T-helper 1 cell treated with Interleukin-12 subunit alpha and Interleukin-12 subunit beta and Interleukin-4 antibody, amounts not matched to agents 30 μg/mL and 1 μg/mL, for 36 hours (primary cell): ENCODE data around the gene RETREG3.
"Not testable (repeated sequence)": the region's sequence is repeated elsewhere in the genome, so short reads cannot be mapped to it uniquely, and the experiment has no call there.

ENCODE experiments used
- H3K27ac Mint-ChIP-seq: one replicate; pipeline ENCODE4 v1.8.0; 2021; ENCODE audit warnings: mild to moderate bottlenecking, mixed read lengths
- H3K27me3 Mint-ChIP-seq: one replicate; pipeline ENCODE4 v1.8.0; 2021; ENCODE audit warnings: low read depth, mixed read lengths
- H3K36me3 Mint-ChIP-seq: one replicate; pipeline ENCODE4 v1.8.0; 2021; ENCODE audit warnings: low read depth, mixed read lengths
- H3K4me1 Mint-ChIP-seq: one replicate; pipeline ENCODE4 v1.8.0; 2021; ENCODE audit warnings: low read depth, mixed read lengths
- H3K4me3 Mint-ChIP-seq: one replicate; pipeline ENCODE4 v1.8.0; 2021; ENCODE audit warnings: mild to moderate bottlenecking, moderate library complexity, mixed read lengths
- H3K9me3 Mint-ChIP-seq: one replicate; pipeline ENCODE4 v1.8.0; 2021; ENCODE audit warnings: mixed read lengths

Gene RETREG3, protein sequence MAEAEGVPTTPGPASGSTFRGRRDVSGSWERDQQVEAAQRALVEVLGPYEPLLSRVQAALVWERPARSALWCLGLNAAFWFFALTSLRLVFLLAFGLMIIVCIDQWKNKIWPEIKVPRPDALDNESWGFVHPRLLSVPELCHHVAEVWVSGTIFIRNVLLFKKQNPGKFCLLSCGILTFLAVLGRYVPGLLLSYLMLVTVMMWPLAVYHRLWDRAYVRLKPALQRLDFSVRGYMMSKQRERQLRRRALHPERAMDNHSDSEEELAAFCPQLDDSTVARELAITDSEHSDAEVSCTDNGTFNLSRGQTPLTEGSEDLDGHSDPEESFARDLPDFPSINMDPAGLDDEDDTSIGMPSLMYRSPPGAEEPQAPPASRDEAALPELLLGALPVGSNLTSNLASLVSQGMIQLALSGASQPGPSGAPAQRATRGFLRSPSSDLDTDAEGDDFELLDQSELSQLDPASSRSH

DNA sequence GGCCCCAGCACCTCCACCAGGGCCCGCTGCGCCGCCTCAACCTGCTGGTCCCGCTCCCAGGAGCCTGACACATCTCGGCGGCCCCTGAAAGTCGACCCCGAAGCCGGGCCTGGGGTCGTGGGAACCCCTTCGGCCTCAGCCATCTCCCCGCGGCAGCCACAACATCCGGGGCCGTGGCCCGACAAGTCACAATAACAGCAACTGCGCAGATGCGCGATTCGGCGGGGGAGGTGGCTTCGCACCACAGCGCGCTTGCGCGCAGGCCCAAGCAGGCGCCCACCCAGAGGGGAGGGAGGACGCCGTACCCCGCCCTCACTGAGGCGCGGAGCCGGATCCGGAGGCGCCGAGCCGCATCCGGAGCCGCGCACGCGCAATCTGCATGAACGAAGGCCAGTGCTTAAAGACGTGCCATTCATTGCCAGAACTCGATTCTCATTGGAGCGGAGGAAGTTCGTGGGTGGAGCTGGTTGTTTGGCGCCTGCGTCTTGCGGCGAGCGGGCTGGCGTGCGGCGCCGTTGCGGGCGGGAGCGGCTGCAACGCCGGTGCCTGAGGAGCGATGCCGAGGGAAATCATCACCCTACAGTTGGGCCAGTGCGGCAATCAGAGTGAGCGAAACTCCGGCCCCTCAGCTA lies at the start of gene RETREG3, which contains the start of gene TUBG1:
RETREG3 (minus strand) TSS at position 193 of the 632 bp plus-strand sequence; CDS start at position 143, 50 bp downstream.
TUBG1 (plus strand) TSS at position 502 of the 632 bp plus-strand sequence; CDS start at position 557, 55 bp downstream.
- Mint-ChIP-seq H3K27ac (peak within 1 kb of the TSS; percentile 95), H3K9me3 (no peaks in the 10 kb centered on the region), H3K27me3 (no peaks in the 10 kb centered on the region), H3K4me3 (peak within 1 kb of the TSS; percentile 99), H3K36me3 (peaks cover 25% of the 10 kb centered on the region), H3K4me1 (peaks cover 31% of the 10 kb centered on the region)

DNA sequence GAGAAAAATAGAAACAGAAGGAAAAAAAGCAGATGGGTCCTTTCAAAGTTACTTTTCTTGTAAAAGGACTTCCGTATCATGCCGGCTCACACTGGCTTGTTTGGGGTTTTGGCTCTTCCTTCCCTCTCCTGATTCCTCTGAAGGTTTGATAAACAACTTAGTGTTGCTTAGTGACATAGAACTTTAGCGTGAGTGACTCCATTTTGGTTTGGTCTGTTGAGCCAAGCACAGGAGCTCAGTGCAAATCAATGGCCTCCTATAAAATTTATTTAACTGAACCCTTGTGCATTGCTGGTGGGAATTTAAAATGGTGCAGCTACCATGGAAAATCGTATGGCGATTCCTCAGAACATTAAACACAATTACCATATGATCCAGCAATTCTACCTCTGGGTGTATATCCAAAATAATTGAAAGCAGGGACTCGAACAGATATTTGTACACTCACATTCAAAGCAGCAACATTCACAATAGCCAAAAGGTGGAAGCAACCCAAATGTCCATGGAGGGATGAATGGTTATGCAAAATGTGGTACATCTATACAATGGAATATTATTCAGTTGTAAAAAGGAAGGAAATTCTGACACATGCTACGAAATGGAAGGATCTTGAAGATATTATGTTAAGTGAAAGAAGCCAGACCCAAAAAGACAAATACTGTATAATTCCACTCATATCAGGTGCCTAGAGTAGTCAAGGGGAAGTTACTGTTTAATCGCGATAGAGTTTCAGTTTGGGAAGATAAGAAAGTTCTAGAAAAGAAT lies 48.8 kb upstream of the RETREG3 start:
- peaks cover 22% of the 10 kb centered on the region for H3K27me3 Mint-ChIP-seq
- no peaks in the 10 kb centered on the region for H3K9me3 Mint-ChIP-seq
- H3K27ac Mint-ChIP-seq = peak overlapping the region; percentile 6
- H3K4me3 Mint-ChIP-seq = peak overlapping the region; percentile 84
- peaks cover 2% of the 10 kb centered on the region for H3K36me3 Mint-ChIP-seq
- peaks cover 17% of the 10 kb centered on the region for H3K4me1 Mint-ChIP-seq

DNA sequence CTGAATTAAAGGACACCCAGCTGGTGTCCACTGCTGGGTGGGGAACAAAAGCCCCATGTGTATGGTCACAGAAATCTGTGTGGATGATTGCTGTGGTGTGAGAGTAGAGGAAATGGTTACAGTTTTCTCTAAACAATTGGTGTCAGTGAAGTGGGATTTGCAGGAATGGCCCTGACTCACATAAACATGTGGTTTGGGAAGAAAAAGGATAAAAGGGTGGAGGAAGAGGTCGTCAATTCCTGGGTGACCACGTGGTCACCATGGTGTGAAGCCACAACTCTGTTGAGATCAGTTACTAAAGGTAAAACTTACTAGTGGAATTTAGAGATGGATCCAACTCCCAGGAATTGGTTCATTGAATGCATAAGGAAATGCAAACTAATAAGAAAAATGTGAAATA lies 46.4 kb upstream of the RETREG3 start:
- H3K27ac Mint-ChIP-seq = no peak overlapping the region
- peak overlapping the region; percentile 4 for H3K4me3 Mint-ChIP-seq
- H3K4me1 Mint-ChIP-seq = peaks cover 17% of the 10 kb centered on the region

DNA sequence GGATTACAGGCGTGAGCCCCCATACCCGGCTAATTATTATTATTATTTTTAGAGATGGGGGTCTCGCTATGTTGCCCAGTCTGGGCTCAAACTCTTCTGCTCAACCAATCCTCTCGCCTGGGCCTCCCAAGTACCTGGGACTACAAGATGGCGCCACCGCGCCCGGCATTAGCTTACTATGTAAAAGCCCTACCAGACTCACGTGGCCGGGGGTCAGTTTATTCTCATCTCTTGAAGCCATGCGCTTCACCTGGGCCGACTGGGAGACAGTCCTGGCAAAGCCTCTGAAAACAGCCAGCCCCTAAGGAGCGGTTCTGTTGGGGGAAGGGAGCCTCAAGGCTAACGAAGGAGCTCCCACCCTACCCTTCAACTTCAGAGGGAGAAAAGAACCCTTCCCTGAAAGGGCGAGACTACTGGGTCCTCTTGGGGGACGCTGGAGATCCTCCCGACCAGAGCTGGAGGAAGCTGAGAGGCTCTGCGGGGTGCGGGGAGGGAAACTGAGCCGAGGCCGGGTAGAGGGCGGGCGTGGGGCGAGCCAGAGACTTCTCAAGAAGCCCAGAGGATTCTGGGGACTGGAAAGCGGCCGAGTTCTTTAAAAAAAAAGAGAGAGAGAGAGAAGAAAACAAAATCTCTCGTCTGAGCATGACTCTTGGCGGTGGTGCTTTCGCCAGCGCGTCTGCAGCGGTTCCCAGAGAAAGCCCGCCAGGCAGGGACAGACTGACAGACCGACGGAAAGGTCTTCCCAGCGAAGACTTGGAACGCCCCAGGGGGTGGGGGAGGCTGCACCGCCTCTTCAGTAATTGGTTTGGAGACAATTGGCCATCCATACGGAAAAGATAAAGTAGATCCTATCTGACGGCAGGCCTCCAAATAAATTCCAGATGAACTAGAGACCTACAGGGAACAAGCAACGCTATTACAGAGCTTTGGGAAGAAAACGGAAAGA lies 44.3 kb upstream of the RETREG3 start:
- Mint-ChIP-seq H3K4me1 (peaks cover 11% of the 10 kb centered on the region), H3K4me3 (no peak overlapping the region), H3K9me3 (no peaks in the 10 kb centered on the region), H3K36me3 (peaks cover 2% of the 10 kb centered on the region), H3K27me3 (peaks cover 27% of the 10 kb centered on the region), H3K27ac (no peak overlapping the region)

More for the DNA sequence above, 46.4 kb upstream of the RETREG3 start:
- Mint-ChIP-seq H3K9me3 (no peaks in the 10 kb centered on the region), H3K36me3 (peaks cover 2% of the 10 kb centered on the region), H3K27me3 (peaks cover 27% of the 10 kb centered on the region)

DNA sequence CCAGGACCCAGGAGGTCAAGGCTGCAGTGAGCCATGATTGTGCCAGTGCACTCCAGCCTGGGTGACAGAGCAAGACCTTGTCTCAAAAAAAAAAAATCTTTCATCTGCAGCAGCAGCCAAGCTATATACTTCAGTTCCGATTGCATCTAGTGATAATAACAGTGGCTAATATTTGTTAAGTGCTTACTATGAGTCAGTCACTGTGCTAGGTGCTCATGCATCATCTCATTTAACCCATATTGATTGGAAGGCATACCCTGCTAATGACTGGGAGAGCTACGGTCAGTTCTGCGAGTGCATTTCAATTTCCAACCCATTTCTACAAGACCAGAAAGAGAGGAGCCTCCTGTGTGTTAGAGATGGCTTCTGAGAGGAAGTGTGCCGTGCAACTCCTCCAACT lies 42.2 kb upstream of the RETREG3 start:
- Mint-ChIP-seq H3K36me3 (no peaks in the 10 kb centered on the region), H3K27me3 (peaks cover 27% of the 10 kb centered on the region), H3K4me3 (no peak overlapping the region), H3K27ac (no peak overlapping the region), H3K4me1 (peaks cover 7% of the 10 kb centered on the region), H3K9me3 (no peaks in the 10 kb centered on the region)

DNA sequence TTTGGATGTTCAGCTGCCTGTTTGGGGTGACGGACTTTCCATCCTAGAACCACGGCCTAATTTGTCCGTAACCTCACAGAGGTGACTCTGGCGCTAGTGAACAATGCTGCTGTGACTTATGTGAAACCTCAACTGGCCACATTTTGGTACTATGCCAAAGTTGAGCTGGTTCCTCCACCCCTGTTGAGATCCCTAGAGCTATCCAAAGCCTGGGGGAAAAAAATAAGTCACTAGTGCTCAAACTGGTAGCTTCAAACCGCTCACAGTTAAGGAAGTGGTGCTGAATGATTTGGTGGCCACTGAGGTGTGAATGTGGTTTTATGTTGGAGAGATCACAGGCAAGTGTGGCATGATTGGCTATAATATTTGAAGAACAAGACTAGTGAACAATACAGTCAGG lies 38.6 kb upstream of the RETREG3 start:
- no peaks in the 10 kb centered on the region for H3K4me1 Mint-ChIP-seq
- no peaks in the 10 kb centered on the region for H3K9me3 Mint-ChIP-seq
- H3K27me3 Mint-ChIP-seq = peaks cover 14% of the 10 kb centered on the region
- no peaks in the 10 kb centered on the region for H3K36me3 Mint-ChIP-seq
- H3K27ac Mint-ChIP-seq = no peak overlapping the region
- no peak overlapping the region for H3K4me3 Mint-ChIP-seq

DNA sequence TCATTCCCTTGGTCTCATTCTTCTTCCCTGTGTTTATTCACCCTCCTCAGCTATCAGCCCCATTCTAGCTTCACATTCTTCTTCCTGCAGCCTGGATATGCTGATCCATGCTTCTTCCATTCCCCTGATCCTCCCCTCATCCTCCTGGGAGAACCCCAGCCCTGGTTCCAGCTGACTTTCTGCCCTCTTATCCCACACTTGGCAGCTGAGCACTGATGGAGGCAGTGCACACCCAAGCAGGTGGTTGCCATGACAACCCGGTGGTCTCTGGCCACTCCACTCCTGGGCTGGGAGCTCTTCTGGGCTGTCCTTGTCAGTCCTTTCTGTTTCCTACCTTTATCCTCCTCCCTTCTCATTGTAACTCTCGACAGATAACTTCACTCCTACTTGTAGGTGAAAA lies 33.2 kb upstream of the RETREG3 start:
- Mint-ChIP-seq H3K36me3 (no peaks in the 10 kb centered on the region), H3K4me1 (no peaks in the 10 kb centered on the region), H3K27ac (no peak overlapping the region), H3K9me3 (no peaks in the 10 kb centered on the region), H3K4me3 (no peak overlapping the region), H3K27me3 (peaks cover 27% of the 10 kb centered on the region)

DNA sequence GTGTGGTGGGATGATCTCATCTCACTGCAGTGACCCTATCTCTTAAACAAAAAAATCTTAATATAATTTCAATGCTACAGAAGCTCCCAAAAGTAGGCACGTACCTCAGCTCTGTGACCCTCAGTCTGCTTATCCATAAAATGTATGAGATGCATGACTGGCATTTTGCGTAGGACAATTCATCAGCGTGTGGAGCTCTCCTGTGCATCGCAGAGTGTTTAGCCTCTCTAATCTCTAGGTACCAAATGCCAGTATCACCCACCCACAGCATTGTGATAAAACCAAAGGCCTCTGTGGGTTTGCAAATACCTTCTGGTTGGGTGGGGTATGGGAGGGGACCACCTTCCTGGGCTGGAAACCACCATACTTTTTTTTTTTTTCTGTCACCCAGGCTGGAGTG lies 30.9 kb upstream of the RETREG3 start:
- Mint-ChIP-seq H3K36me3 (no peaks in the 10 kb centered on the region), H3K27me3 (peaks cover 24% of the 10 kb centered on the region), H3K4me3 (no peak overlapping the region), H3K9me3 (no peaks in the 10 kb centered on the region), H3K4me1 (no peaks in the 10 kb centered on the region), H3K27ac (no peak overlapping the region)

DNA sequence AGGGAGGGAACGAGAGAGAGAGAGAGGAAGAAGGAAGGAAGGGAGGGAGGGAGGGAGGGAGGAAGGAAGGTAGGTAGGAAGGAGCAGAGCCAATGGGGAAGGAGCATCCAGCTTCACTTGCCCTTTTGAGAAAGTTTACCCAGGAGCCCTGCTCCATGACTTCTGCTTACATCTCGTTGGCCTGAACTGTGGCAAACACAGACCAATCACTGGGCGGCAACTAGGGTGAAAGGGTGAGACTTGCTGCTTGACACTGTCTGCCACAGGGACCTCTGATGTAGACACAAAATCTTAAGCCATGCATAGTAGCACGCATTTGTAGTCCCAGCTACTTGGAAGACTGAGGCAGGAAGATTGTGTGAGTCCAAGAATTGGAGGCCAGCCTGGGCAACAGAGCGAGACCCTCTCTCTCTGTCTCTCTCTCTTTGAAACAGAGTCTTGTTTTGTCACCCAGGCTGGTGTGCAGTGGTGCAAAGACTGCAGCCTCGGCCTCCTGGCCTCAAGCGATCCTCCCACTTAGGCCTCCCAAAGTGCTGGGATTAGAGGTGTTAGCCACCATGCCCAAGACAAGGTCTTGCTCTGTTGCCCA lies 30.4 kb upstream of the RETREG3 start:
- Mint-ChIP-seq H3K27me3 (peaks cover 24% of the 10 kb centered on the region), H3K9me3 (no peaks in the 10 kb centered on the region), H3K27ac (no peak overlapping the region), H3K36me3 (no peaks in the 10 kb centered on the region), H3K4me1 (no peaks in the 10 kb centered on the region), H3K4me3 (no peak overlapping the region)

DNA sequence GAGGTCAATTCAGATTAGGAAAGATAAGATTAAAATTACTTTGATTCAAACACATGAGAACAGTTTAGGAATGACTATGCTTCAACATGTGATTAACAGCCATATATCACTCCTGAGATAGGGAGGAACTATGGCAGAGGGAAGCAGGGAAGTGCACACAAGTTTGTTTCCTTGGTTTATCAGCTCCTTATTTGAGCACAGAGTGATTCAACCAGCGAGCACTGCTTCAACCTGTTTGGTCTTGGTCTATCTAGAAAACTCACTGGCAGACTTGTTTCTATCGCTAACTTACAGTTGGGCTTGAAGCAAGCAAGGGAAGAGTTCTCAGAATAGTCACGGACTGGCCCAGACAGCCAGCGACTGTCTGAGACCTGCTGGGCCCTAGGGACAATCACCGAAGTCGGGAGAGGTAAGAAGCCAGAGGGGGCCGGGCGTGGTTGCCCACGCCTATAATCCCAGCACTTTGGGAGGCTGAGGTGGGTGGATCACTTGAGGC lies 23.8 kb upstream of the RETREG3 start:
- H3K27ac Mint-ChIP-seq = no peak overlapping the region
- H3K9me3 Mint-ChIP-seq = no peaks in the 10 kb centered on the region
- no peak overlapping the region for H3K4me3 Mint-ChIP-seq
- H3K27me3 Mint-ChIP-seq = peaks cover 4% of the 10 kb centered on the region
- H3K36me3 Mint-ChIP-seq = no peaks in the 10 kb centered on the region
- H3K4me1 Mint-ChIP-seq = no peaks in the 10 kb centered on the region

DNA sequence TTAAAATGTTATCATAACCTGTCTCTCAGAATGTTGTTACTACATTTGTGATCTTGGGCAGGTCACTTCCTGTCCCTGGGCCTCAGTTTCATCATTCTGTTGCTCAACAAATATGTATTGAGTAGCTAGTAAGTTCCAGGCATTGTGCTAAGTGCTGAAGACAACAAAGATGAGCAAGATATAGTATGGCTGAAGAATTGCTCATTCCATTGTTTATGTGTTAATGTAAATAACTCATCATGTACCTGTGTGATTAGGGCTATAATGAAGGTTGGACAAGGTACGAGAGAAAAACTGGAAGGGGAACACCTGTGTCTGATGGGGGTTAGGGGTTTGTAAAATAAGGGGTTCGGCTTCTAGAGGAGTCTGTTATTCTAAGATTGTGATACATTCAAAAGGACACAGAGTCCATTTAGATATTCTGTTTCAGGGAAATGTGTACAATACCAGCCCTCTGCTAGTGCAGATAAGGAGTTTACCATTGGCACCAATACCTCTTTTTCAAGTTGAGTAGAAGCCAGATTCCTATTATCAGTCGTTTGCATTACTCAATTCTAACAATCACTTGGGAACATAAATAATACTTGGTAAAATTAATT lies 20.3 kb upstream of the RETREG3 start:
- Mint-ChIP-seq H3K4me3 (no peak overlapping the region), H3K4me1 (no peaks in the 10 kb centered on the region)

DNA sequence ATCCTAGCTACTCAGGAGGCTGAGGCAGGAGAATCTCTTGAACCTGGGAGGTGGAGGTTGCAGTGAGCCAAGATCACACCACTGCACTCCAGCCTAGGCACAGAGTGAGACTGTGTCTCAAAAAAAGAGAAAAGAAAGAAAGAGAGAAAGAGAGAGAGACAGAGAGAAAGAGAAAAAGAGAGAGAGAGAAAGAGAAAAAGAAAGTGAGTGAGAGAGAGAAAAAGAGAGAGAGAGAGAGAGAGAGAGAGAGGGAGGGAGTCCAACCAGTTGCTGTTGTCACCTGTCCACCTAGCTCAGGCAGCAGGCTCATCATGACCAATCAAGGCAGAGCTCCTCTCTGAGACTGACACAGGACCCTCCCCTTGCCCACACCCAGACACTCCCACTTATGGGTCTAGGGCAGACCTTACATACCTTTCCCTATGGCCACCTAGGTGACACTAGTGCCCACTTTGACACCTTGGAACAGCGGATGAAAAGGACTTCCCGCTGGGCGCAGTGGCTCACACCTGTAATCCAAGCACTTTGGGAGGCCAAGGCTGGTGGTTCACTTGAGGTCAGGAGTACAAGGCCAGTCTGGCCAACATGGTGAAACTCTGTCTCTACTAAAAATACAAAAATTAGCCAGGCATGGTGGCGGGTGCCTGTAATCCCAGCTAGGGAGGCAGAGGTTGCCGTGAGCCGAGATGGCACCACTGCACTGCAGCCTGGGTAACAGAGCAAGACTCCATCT lies 18.0 kb upstream of the RETREG3 start:
- H3K27ac Mint-ChIP-seq = not testable (repeated sequence)

More for the DNA sequence above, 20.3 kb upstream of the RETREG3 start:
- Mint-ChIP-seq H3K36me3 (no peaks in the 10 kb centered on the region), H3K27ac (no peak overlapping the region), H3K9me3 (no peaks in the 10 kb centered on the region), H3K27me3 (peaks cover 4% of the 10 kb centered on the region)

More for the DNA sequence above, 18.0 kb upstream of the RETREG3 start:
- not testable (repeated sequence) for H3K36me3 Mint-ChIP-seq, H3K9me3 Mint-ChIP-seq, H3K27me3 Mint-ChIP-seq, H3K4me3 Mint-ChIP-seq, H3K4me1 Mint-ChIP-seq
